Gastrocnemius medialis (tissue), 4 donors: Measurements from ENCODE around the gene CHI3L1. TPM values are rescaled to one million over a fixed set of nuclear protein-coding genes. Genes with fewer than 3 reads are reported as not detected.

Experiments used
- ATAC-seq, 2 donors: fragments of 150-250 bp; one replicate each; pipeline ENCODE4 v1.9.1; 2016
- DNase-seq, 2 donors: peaks; one replicate each; pipeline ENCODE4 v3.0.0-alpha.2; 2019
- H3K27ac ChIP-seq, 4 donors: fragments of 200-600 bp; sonication (generic); 1 replicate in 1 of 4; 2 replicates in 3 of 4; pipeline ENCODE4 v1.5.1; 2016 to 2018; ENCODE audit warnings: mild to moderate bottlenecking in 2 of 4, moderate library complexity in 1 of 4
- H3K27me3 ChIP-seq, 3 donors: fragments of 200-600 bp; sonication (generic) in 2 of 3; 1 replicate in 1 of 3; 2 replicates in 2 of 3; pipeline versions ENCODE4 v1.5.1 to v1.6.0; 2016 to 2019; ENCODE audit warnings: mild to moderate bottlenecking in 1 of 3, moderate library complexity in 1 of 3
- H3K36me3 ChIP-seq, 2 donors: fragments of 200-600 bp; sonication (generic) in 1 of 2; one replicate each; pipeline ENCODE4 v1.5.1; 2017 to 2018
- H3K4me1 ChIP-seq, 2 donors: fragments of 200-600 bp; sonication (generic) in 1 of 2; one replicate each; pipeline ENCODE4 v1.5.1; 2016 to 2017; ENCODE audit warnings: mild to moderate bottlenecking in 2 of 2
- H3K4me3 ChIP-seq, 4 donors: fragments of 200-600 bp; sonication (generic) in 3 of 4; 1 replicate in 1 of 4; 2 replicates in 3 of 4; pipeline ENCODE4 v1.5.1; 2016 to 2019; ENCODE audit warnings: mild to moderate bottlenecking in 2 of 4
- H3K9me3 ChIP-seq, 3 donors: fragments of 200-600 bp; sonication (generic) in 2 of 3; 1 replicate in 1 of 3; 2 replicates in 2 of 3; pipeline ENCODE4 v1.5.1; 2016 to 2019
- CTCF ChIP-seq, 5 experiments: fragments of 450-650 bp in 3 of 5; fragments of 200-600 bp in 2 of 5; sonication (generic) in 2 of 5; IDR thresholded peaks in 4 of 5; conservative IDR thresholded peaks in 1 of 5; 1 replicate in 4 of 5; 2 replicates in 1 of 5; pipeline ENCODE4 v1.5.1; 2016 to 2019; ENCODE audit warnings: antibody characterized with exemption in 5 of 5, mild to moderate bottlenecking in 3 of 5, moderate library complexity in 3 of 5
- POLR2A ChIP-seq, 2 donors: fragments of 450-650 bp; IDR thresholded peaks; one replicate each; pipeline ENCODE4 v1.6.1; 2017; ENCODE audit warnings: antibody characterized with exemption in 2 of 2, mild to moderate bottlenecking in 2 of 2, moderate library complexity in 2 of 2
- in situ Hi-C, 4 donors: fragments of 200-750 bp; cut with MboI; loops; one replicate each; pipeline versions ENCODE4 v1.15.0 to v1.8.0; 2017; ENCODE audit warnings: low sequenced_read_pairs in 4 of 4
- intact Hi-C: fragments of 100-400 bp; cut with DNase I; formaldehyde crosslinking; loops from one replicate; pipeline ENCODE4 v1.15.1; 2023; ENCODE audit warnings: low total_unique reads
- total RNA-seq, 4 donors: library from RNA; depleted of rRNA; stranded (reverse); fragments of >200 nt; gene quantifications; one replicate each; pipeline versions ENCODE4 v1.1.0 to v1.2.3, GENCODE V29; 2016

Gene CHI3L1
- total RNA-seq, 4 donors from 2014 or later, result 4.0 to 19.7 (median 9.9) TPM

GRCh38 chr1:203201516-203202205 is 15.2 kb upstream of the CHI3L1 start:
- H3K36me3 ChIP-seq, result no peaks in the 10 kb centered on the region
- peaks cover 33 to 48% of the 10 kb centered on the region in 2 donors for H3K4me1 ChIP-seq
- ATAC-seq (peak; percentile 48 to 75), DNase-seq (peak; percentile 44 to 59)
- in situ Hi-C loops (loop anchor here in 1 of 4 donors (10.0 kb wide), 1 partner anchor 167 kb away; no protein-coding TSS in a partner anchor), intact Hi-C loops (loop anchor here (1.0 kb wide), 1 partner anchor 29 kb away; no protein-coding TSS in a partner anchor)
- H3K27me3 ChIP-seq, result no peaks in the 10 kb centered on the region
- TF ChIP-seq POLR2A (IDR thresholded peaks at IDR 0.05) (no peak), CTCF (IDR thresholded peaks at IDR 0.05 in 4 of 5, conservative IDR thresholded peaks at IDR 0.05 in 1 of 5) (no peak)
- H3K27ac ChIP-seq, result peak overlapping the region; percentile 74 to 85 (median 83)
- no peak overlapping the region for H3K4me3 ChIP-seq
- no peaks in the 10 kb centered on the region for H3K9me3 ChIP-seq

- intact Hi-C loops (loop anchor here (1.0 kb wide), 1 partner anchor 29 kb away; no protein-coding TSS in a partner anchor), in situ Hi-C loops (loop anchor here in 1 of 4 donors (10.0 kb wide), 1 partner anchor 166 kb away; no protein-coding TSS in a partner anchor)
- no peaks in the 10 kb centered on the region for H3K36me3 ChIP-seq
- TF ChIP-seq CTCF (IDR thresholded peaks at IDR 0.05 in 4 of 5, conservative IDR thresholded peaks at IDR 0.05 in 1 of 5), result no peak
- no peak for TF ChIP-seq POLR2A (IDR thresholded peaks at IDR 0.05)
- H3K9me3 ChIP-seq, result no peaks in the 10 kb centered on the region
- H3K27ac ChIP-seq, result peak overlapping the region; percentile 57 to 85 (median 83)
- peaks cover 33 to 48% of the 10 kb centered on the region in 2 donors for H3K4me1 ChIP-seq
- H3K27me3 ChIP-seq, result no peaks in the 10 kb centered on the region
- no peak for ATAC-seq
- H3K4me3 ChIP-seq, result no peak overlapping the region
- DNase-seq, result no peak
Observed at GRCh38 chr1:203200916-203201315, 14.4 kb upstream of the CHI3L1 start.

GRCh38 chr1:203199816-203200571 is 13.5 kb upstream of the CHI3L1 start:
- H3K27ac ChIP-seq, result peak overlapping the region; percentile 57 to 85 (median 83)
- intact Hi-C loops (no loop called here), in situ Hi-C loops (loop anchor here in 1 of 4 donors (10.0 kb wide), 1 partner anchor 165 kb away; no protein-coding TSS in a partner anchor)
- TF ChIP-seq CTCF (IDR thresholded peaks at IDR 0.05 in 4 of 5, conservative IDR thresholded peaks at IDR 0.05 in 1 of 5), result no peak
- peak in 1 of 2 donors; percentile 26 for TF ChIP-seq POLR2A (IDR thresholded peaks at IDR 0.05)
- H3K4me1 ChIP-seq, result peaks cover 33 to 48% of the 10 kb centered on the region in 2 donors
- no peaks in the 10 kb centered on the region for H3K27me3 ChIP-seq
- DNase-seq, result peak in 1 of 2 donors; percentile 62
- H3K9me3 ChIP-seq, result no peaks in the 10 kb centered on the region
- H3K36me3 ChIP-seq, result no peaks in the 10 kb centered on the region
- no peak overlapping the region for H3K4me3 ChIP-seq
- peak; percentile 76 to 81 for ATAC-seq

GRCh38 chr1:203199481-203199815 is 12.9 kb upstream of the CHI3L1 start:
- no peak for ATAC-seq
- no peak for DNase-seq
- Histone ChIP-seq H3K4me3 (no peak overlapping the region), H3K27ac (peak overlapping the region; percentile 57 to 85 (median 83)), H3K36me3 (no peaks in the 10 kb centered on the region), H3K4me1 (peaks cover 33 to 48% of the 10 kb centered on the region in 2 donors), H3K9me3 (no peaks in the 10 kb centered on the region), H3K27me3 (no peaks in the 10 kb centered on the region)
- TF ChIP-seq POLR2A (IDR thresholded peaks at IDR 0.05) (no peak), CTCF (IDR thresholded peaks at IDR 0.05 in 4 of 5, conservative IDR thresholded peaks at IDR 0.05 in 1 of 5) (no peak)
- in situ Hi-C loops (no loop called here), intact Hi-C loops (no loop called here)
